HepG2 (cell line): ENCODE results near the gene SKIC2. TPM values are rescaled to one million over a fixed set of nuclear protein-coding genes. Genes with fewer than 3 reads are reported as not detected.

ENCODE experiments used
- ADNP ChIP-seq: sonication (generic); formaldehyde crosslinking; IDR thresholded peaks from 2 replicates; pipeline ENCODE4 v1.4.0; 2020; ENCODE audit warnings: missing genetic modification reagents
- AKAP8 ChIP-seq: sonication (generic); formaldehyde crosslinking; IDR thresholded peaks from 2 replicates; pipeline ENCODE4 v1.5.1; 2020; ENCODE audit warnings: mild to moderate bottlenecking, missing genetic modification reagents
- CREB1 ChIP-seq, 2 experiments: fragments of 450-650 bp in 1 of 2; IDR thresholded peaks; 2 replicates each; pipeline ENCODE4 v1.6.1; 2016 to 2017; ENCODE audit warnings: control low read depth in 1 of 2, mild to moderate bottlenecking in 1 of 2, missing compliant biosample characterization in 1 of 2, missing genetic modification characterization in 1 of 2
- ELF3 ChIP-seq: IDR thresholded peaks from 2 replicates; pipeline ENCODE4 v1.6.1; 2016; ENCODE audit warnings: missing genetic modification reagents, missing compliant biosample characterization
- EZH2 ChIP-seq: conservative IDR thresholded peaks from 2 replicates; pipeline ENCODE4 v1.6.1; 2012; ENCODE audit warnings: mild to moderate bottlenecking, low read depth, low read length, moderate library complexity
- FIP1L1 ChIP-seq: fragments of 200-400 bp; formaldehyde crosslinking; IDR thresholded peaks from 2 replicates; pipeline ENCODE4 v1.6.1; 2018; ENCODE audit warnings: low read depth, mild to moderate bottlenecking, low read length, moderate library complexity, borderline replicate concordance; ENCODE audit not compliant: insufficient read depth
- HNRNPL ChIP-seq: fragments of 200-400 bp; formaldehyde crosslinking; IDR thresholded peaks from 2 replicates; pipeline ENCODE4 v1.6.1; 2017; ENCODE audit warnings: mild to moderate bottlenecking, low read depth, low read length
- KDM6A ChIP-seq: IDR thresholded peaks from 2 replicates; pipeline ENCODE4 v1.6.1; 2016; ENCODE audit warnings: low read depth
- PAWR ChIP-seq: sonication (generic); formaldehyde crosslinking; IDR thresholded peaks from 2 replicates; pipeline ENCODE4 v1.4.0; 2020; ENCODE audit warnings: missing genetic modification reagents, mild to moderate bottlenecking, borderline replicate concordance
- PAXIP1 ChIP-seq: sonication (generic); formaldehyde crosslinking; conservative IDR thresholded peaks from 2 replicates; pipeline ENCODE4 v1.4.0; 2020; ENCODE audit warnings: mild to moderate bottlenecking, missing genetic modification reagents, moderate library complexity
- PRMT3 ChIP-seq: sonication (generic); formaldehyde crosslinking; IDR thresholded peaks from 2 replicates; pipeline ENCODE4 v1.8.1; 2022; ENCODE audit warnings: low read depth, mild to moderate bottlenecking, moderate library complexity, missing genetic modification reagents, borderline replicate concordance
- SIN3B ChIP-seq: fragments of 150-350 bp; IDR thresholded peaks from 2 replicates; pipeline ENCODE4 v1.6.1; 2014; ENCODE audit warnings: low read length
- SP2 ChIP-seq: sonication (generic); formaldehyde crosslinking; IDR thresholded peaks from 2 replicates; pipeline ENCODE4 v1.5.1; 2020; ENCODE audit warnings: mild to moderate bottlenecking, missing genetic modification reagents
- SP5 ChIP-seq: IDR thresholded peaks from 2 replicates; pipeline ENCODE4 v1.6.1; 2016; ENCODE audit warnings: low read depth, borderline replicate concordance
- WIZ ChIP-seq: sonication (generic); formaldehyde crosslinking; IDR thresholded peaks from 2 replicates; pipeline ENCODE4 v1.5.1; 2020; ENCODE audit warnings: mild to moderate bottlenecking, missing genetic modification reagents
- ZFP36L2 ChIP-seq: sonication (generic); formaldehyde crosslinking; IDR thresholded peaks from 2 replicates; pipeline ENCODE4 v1.4.0; 2020; ENCODE audit warnings: missing genetic modification reagents
- ZMAT5 ChIP-seq: sonication (generic); formaldehyde crosslinking; IDR thresholded peaks from 2 replicates; pipeline ENCODE4 v1.5.0; 2020; ENCODE audit warnings: mild to moderate bottlenecking, low read depth, missing genetic modification reagents, borderline replicate concordance
- ZNF101 ChIP-seq: sonication (generic); formaldehyde crosslinking; IDR thresholded peaks from 2 replicates; pipeline ENCODE4 v1.4.0; 2020; ENCODE audit warnings: mild to moderate bottlenecking, low read depth, missing genetic modification reagents, borderline replicate concordance
- ZNF276 ChIP-seq: sonication (generic); formaldehyde crosslinking; IDR thresholded peaks from 2 replicates; pipeline ENCODE4 v1.4.0; 2020; ENCODE audit warnings: mild to moderate bottlenecking, low read depth, missing genetic modification reagents
- ZNF629 ChIP-seq: sonication (generic); formaldehyde crosslinking; conservative IDR thresholded peaks from 2 replicates; pipeline ENCODE4 v1.5.0; 2020; ENCODE audit warnings: missing genetic modification reagents
- ZNF703 ChIP-seq: sonication (generic); formaldehyde crosslinking; IDR thresholded peaks from 2 replicates; pipeline ENCODE4 v1.5.1; 2020; ENCODE audit warnings: missing genetic modification reagents, mild to moderate bottlenecking, moderate library complexity, borderline replicate concordance
- ZNF776 ChIP-seq: sonication (generic); formaldehyde crosslinking; IDR thresholded peaks from 2 replicates; pipeline ENCODE4 v1.4.0; 2020; ENCODE audit warnings: mild to moderate bottlenecking, missing genetic modification reagents
- ZSCAN21 ChIP-seq: sonication (generic); formaldehyde crosslinking; IDR thresholded peaks from 2 replicates; pipeline ENCODE4 v1.8.0; 2022; ENCODE audit warnings: mild to moderate bottlenecking, missing genetic modification reagents, moderate library complexity, borderline replicate concordance
- polyA plus RNA-seq, 8 experiments: library from polyadenylated mRNA; depleted of rRNA in 3 of 8; stranded (reverse) in 7 of 8; unstranded in 1 of 8; fragments of >200 nt; fragmentation: Illumina TruSeq in 4 of 8; extraction: Trizol in 4 of 8; gene quantifications; 2 replicates each; pipeline versions ENCODE4 v1.2.1 to v1.2.3, GENCODE V29; 2011 to 2016; ENCODE audit warnings: low read depth in 4 of 8, missing spikeins in 1 of 8, mixed read lengths in 1 of 8; ENCODE audit not compliant: insufficient read depth in 1 of 8
- total RNA-seq, 5 experiments: library from RNA; depleted of rRNA; stranded (reverse); fragments of >200 nt; fragmentation: Illumina TruSeq; extraction: Trizol; gene quantifications; 2 replicates each; pipeline ENCODE4 v1.2.3, GENCODE V29; 2016; ENCODE audit warnings: low read depth in 1 of 5

Gene SKIC2
- total and polyA plus RNA-seq, 2 of the 13 experiments (the other 11 are each of a cell fraction or from before 2014, with no cell fraction given): 67.1 to 68.4 TPM

- TF ChIP-seq ZNF629 (CRISPR knock-in tag) (peak; percentile 35; the same call in 1 of the 2 replicates), ZNF703 (CRISPR knock-in tag) (peak; percentile 75; the same call in 1 of the 2 replicates), ZFP36L2 (CRISPR knock-in tag) (no peak; the same call in 1 of the 2 replicates), ZNF101 (CRISPR knock-in tag) (peak; percentile 91; the same call in 1 of the 2 replicates), ZNF276 (CRISPR knock-in tag) (peak; percentile 43; the same call in 1 of the 2 replicates), ELF3 (CRISPR knock-in tag) (peak; percentile 92; the same call in 1 of the 2 replicates), SIN3B (no peak), PRMT3 (CRISPR knock-in tag) (no peak), WIZ (peak; percentile 89; the same call in 1 of the 2 replicates), SP2 (peak; percentile 74), ADNP (no peak), CREB1 (IDR thresholded peaks at IDR 0.05) (peak; percentile 37; the same call in 1 of the 2 replicates), CREB1 (CRISPR knock-in tag; IDR thresholded peaks at IDR 0.05) (peak; percentile 89), ZSCAN21 (CRISPR knock-in tag) (peak; percentile 95), SP5 (CRISPR knock-in tag) (peak; percentile 95), EZH2 (no peak), PAWR (no peak), ZMAT5 (CRISPR knock-in tag) (no peak), PAXIP1 (peak; percentile 100), FIP1L1 (no peak), AKAP8 (CRISPR knock-in tag) (peak; percentile 64), KDM6A (peak; percentile 99), ZNF776 (CRISPR knock-in tag) (peak; percentile 77), HNRNPL (0 out of 2 replicates have a peak, but pooled peaks have one; percentile 57)
These were observed 13.2 kb upstream of the SKIC2 start, which contains the start of gene CFB (continued) for GRCh38 chr6:31945507-31946369.
